Daoy (cell line): Measurements from ENCODE around the gene FNDC3B. TPM values are rescaled to one million over a fixed set of nuclear protein-coding genes. Genes with fewer than 3 reads are reported as not detected.

ENCODE experiments used
- DNase-seq: peaks from one replicate; pipeline ENCODE4 v3.0.0-alpha.2; 2015; ENCODE audit warnings: low read depth
- total RNA-seq: library from RNA; depleted of rRNA; stranded (reverse); fragments of >200 nt; shearing (Covaris generic); gene quantifications from 2 replicates; pipeline ENCODE4 v1.2.3, GENCODE V29; 2014

Gene FNDC3B
- total RNA-seq, 1 experiment from 2014 or later, result 84.3 TPM

- DNase-seq, result no peak
Observed at GRCh38 chr3:172073262-172073915, 34.0 kb downstream of the FNDC3B start.

GRCh38 chr3:172074032-172074431 is 34.7 kb downstream of the FNDC3B start:
- DNase-seq, result no peak

- no peak for DNase-seq
Observed at GRCh38 chr3:172074586-172074985, 35.2 kb downstream of the FNDC3B start.

GRCh38 chr3:172076212-172076611 is 36.8 kb downstream of the FNDC3B start:
- DNase-seq, result no peak

- no peak for DNase-seq
Observed at GRCh38 chr3:172077197-172077757, 37.9 kb downstream of the FNDC3B start.

- DNase-seq, result no peak
Observed at GRCh38 chr3:172078244-172078643, 38.9 kb downstream of the FNDC3B start.

GRCh38 chr3:172078721-172079120 is 39.3 kb downstream of the FNDC3B start:
- no peak for DNase-seq

GRCh38 chr3:172079326-172079976 is 40.1 kb downstream of the FNDC3B start:
- DNase-seq, result no peak

- DNase-seq, result no peak
Observed at GRCh38 chr3:172080503-172080902, 41.1 kb downstream of the FNDC3B start.

GRCh38 chr3:172082269-172082668 is 42.9 kb downstream of the FNDC3B start:
- no peak for DNase-seq

GRCh38 chr3:172082820-172083513 is 43.6 kb downstream of the FNDC3B start:
- DNase-seq, result no peak

GRCh38 chr3:172083995-172084409 is 44.6 kb downstream of the FNDC3B start:
- no peak for DNase-seq

- no peak for DNase-seq
Observed at GRCh38 chr3:172084871-172085556, 45.6 kb downstream of the FNDC3B start.

GRCh38 chr3:172085557-172085895 is 46.1 kb downstream of the FNDC3B start:
- DNase-seq, result no peak

GRCh38 chr3:172086071-172086470 is 46.7 kb downstream of the FNDC3B start:
- no peak for DNase-seq

- no peak for DNase-seq
Observed at GRCh38 chr3:172087198-172087597, 47.8 kb downstream of the FNDC3B start.

GRCh38 chr3:172087602-172088580 is 48.5 kb downstream of the FNDC3B start:
- no peak for DNase-seq

GRCh38 chr3:172089250-172089649 is 49.9 kb downstream of the FNDC3B start:
- DNase-seq, result no peak

- DNase-seq, result no peak
Observed at GRCh38 chr3:172090035-172090434, 50.7 kb downstream of the FNDC3B start.

GRCh38 chr3:172092658-172093057 is 53.3 kb downstream of the FNDC3B start:
- no peak for DNase-seq
